Measurements from ENCODE around the gene SLC12A2.

The SLC12A2 gene

GRCh38 chr5:128092144-128092543 is 8.6 kb downstream of the SLC12A2 start:
- DNase-seq, result no peak
- in situ Hi-C loops (cut with MboI; ENCODE audit: low pct_unique_long_range_greater_than_20kb, low sequenced_read_pairs), result no loop called here

- in situ Hi-C loops (cut with MboI; ENCODE audit: low pct_unique_long_range_greater_than_20kb, low sequenced_read_pairs), result no loop called here
- DNase-seq, result no peak
These were observed 9.8 kb downstream of the SLC12A2 start for GRCh38 chr5:128093368-128093767.

GRCh38 chr5:128097224-128097623 is 13.7 kb downstream of the SLC12A2 start:
- in situ Hi-C loops (cut with MboI; ENCODE audit: low pct_unique_long_range_greater_than_20kb, low sequenced_read_pairs), result no loop called here
- DNase-seq, result no peak

- no peak for DNase-seq
- in situ Hi-C loops (cut with MboI; ENCODE audit: low pct_unique_long_range_greater_than_20kb, low sequenced_read_pairs), result no loop called here
These were observed 14.2 kb downstream of the SLC12A2 start for GRCh38 chr5:128097781-128098180.

- in situ Hi-C loops (cut with MboI; ENCODE audit: low pct_unique_long_range_greater_than_20kb, low sequenced_read_pairs), result no loop called here
- DNase-seq, result no peak
These were observed 16.4 kb downstream of the SLC12A2 start for GRCh38 chr5:128099944-128100343.

- in situ Hi-C loops (cut with MboI; ENCODE audit: low pct_unique_long_range_greater_than_20kb, low sequenced_read_pairs), result no loop called here
- no peak for DNase-seq
These were observed 17.4 kb downstream of the SLC12A2 start for GRCh38 chr5:128100860-128101557.

GRCh38 chr5:128101676-128102075 is 18.1 kb downstream of the SLC12A2 start:
- in situ Hi-C loops (cut with MboI; ENCODE audit: low pct_unique_long_range_greater_than_20kb, low sequenced_read_pairs), result no loop called here
- no peak for DNase-seq

- no peak for DNase-seq
- in situ Hi-C loops (cut with MboI; ENCODE audit: low pct_unique_long_range_greater_than_20kb, low sequenced_read_pairs), result no loop called here
These were observed 21.6 kb downstream of the SLC12A2 start for GRCh38 chr5:128105203-128105602.

GRCh38 chr5:128109138-128109537 is 25.6 kb downstream of the SLC12A2 start:
- in situ Hi-C loops (cut with MboI; ENCODE audit: low pct_unique_long_range_greater_than_20kb, low sequenced_read_pairs), result no loop called here

GRCh38 chr5:128109766-128110165 is 26.2 kb downstream of the SLC12A2 start:
- in situ Hi-C loops (cut with MboI; ENCODE audit: low pct_unique_long_range_greater_than_20kb, low sequenced_read_pairs), result no loop called here
- DNase-seq, result no peak

More at GRCh38 chr5:128109138-128109537, 25.6 kb downstream of the SLC12A2 start:
- DNase-seq, result no peak

GRCh38 chr5:128111818-128112448 is 28.4 kb downstream of the SLC12A2 start:
- in situ Hi-C loops (cut with MboI; ENCODE audit: low pct_unique_long_range_greater_than_20kb, low sequenced_read_pairs), result no loop called here
- no peak for DNase-seq

- in situ Hi-C loops (cut with MboI; ENCODE audit: low pct_unique_long_range_greater_than_20kb, low sequenced_read_pairs), result no loop called here
- no peak for DNase-seq
These were observed 32.9 kb downstream of the SLC12A2 start for GRCh38 chr5:128116445-128116844.

GRCh38 chr5:128118214-128118613 is 34.6 kb downstream of the SLC12A2 start:
- no peak for DNase-seq
- in situ Hi-C loops (cut with MboI; ENCODE audit: low pct_unique_long_range_greater_than_20kb, low sequenced_read_pairs), result no loop called here

- in situ Hi-C loops (cut with MboI; ENCODE audit: low pct_unique_long_range_greater_than_20kb, low sequenced_read_pairs), result no loop called here
- no peak for DNase-seq
These were observed 38.1 kb downstream of the SLC12A2 start for GRCh38 chr5:128121651-128122050.

GRCh38 chr5:128123936-128124335 is 40.4 kb downstream of the SLC12A2 start:
- no peak for DNase-seq
- in situ Hi-C loops (cut with MboI; ENCODE audit: low pct_unique_long_range_greater_than_20kb, low sequenced_read_pairs), result no loop called here

GRCh38 chr5:128126241-128126640 is 42.7 kb downstream of the SLC12A2 start:
- in situ Hi-C loops (cut with MboI; ENCODE audit: low pct_unique_long_range_greater_than_20kb, low sequenced_read_pairs), result no loop called here
- no peak for DNase-seq

- in situ Hi-C loops (cut with MboI; ENCODE audit: low pct_unique_long_range_greater_than_20kb, low sequenced_read_pairs), result no loop called here
- DNase-seq, result no peak
These were observed 48.9 kb downstream of the SLC12A2 start for GRCh38 chr5:128132499-128132898.

- no peak for DNase-seq
- in situ Hi-C loops (cut with MboI; ENCODE audit: low pct_unique_long_range_greater_than_20kb, low sequenced_read_pairs), result no loop called here
These were observed 51.7 kb downstream of the SLC12A2 start for GRCh38 chr5:128135286-128135685.

- in situ Hi-C loops (cut with MboI; ENCODE audit: low pct_unique_long_range_greater_than_20kb, low sequenced_read_pairs), result no loop called here
- no peak for DNase-seq
These were observed 60.3 kb downstream of the SLC12A2 start for GRCh38 chr5:128143911-128144310.

- in situ Hi-C loops (cut with MboI; ENCODE audit: low pct_unique_long_range_greater_than_20kb, low sequenced_read_pairs), result no loop called here
- no peak for DNase-seq
These were observed 60.9 kb downstream of the SLC12A2 start for GRCh38 chr5:128144491-128144890.

- in situ Hi-C loops (cut with MboI; ENCODE audit: low pct_unique_long_range_greater_than_20kb, low sequenced_read_pairs), result no loop called here
- no peak for DNase-seq
These were observed 63.1 kb downstream of the SLC12A2 start for GRCh38 chr5:128146671-128147070.

All from KBM-7 (cell line).